GM12878 (cell line): Measurements from ENCODE around the gene PSMB10. TPM values are rescaled to one million over a fixed set of nuclear protein-coding genes. Genes with fewer than 3 reads are reported as not detected.

Experiments
- BCL11A ChIP-seq: IDR thresholded peaks from 2 replicates; pipeline ENCODE4 v1.6.1; 2011; ENCODE audit warnings: low read depth, low read length
- CEBPZ ChIP-seq: fragments of 150-350 bp; IDR thresholded peaks from 2 replicates; pipeline ENCODE4 v1.6.1; 2016; ENCODE audit warnings: low read depth, low read length
- CHD1 ChIP-seq: IDR thresholded peaks from 2 replicates; pipeline ENCODE4 v1.6.1; 2012; ENCODE audit warnings: low read depth, low read length, improper control_type of control experiment
- FOS ChIP-seq: IDR thresholded peaks from 3 replicates; pipeline ENCODE4 v1.6.1; 2011; ENCODE audit warnings: borderline replicate concordance; ENCODE audit not compliant: insufficient read length; ENCODE audit errors: extremely low read depth
- LARP7 ChIP-seq: fragments of 450-650 bp; IDR thresholded peaks from 2 replicates; pipeline ENCODE4 v1.6.1; 2017; ENCODE audit warnings: mild to moderate bottlenecking
- NR2F1 ChIP-seq: fragments of 450-650 bp; conservative IDR thresholded peaks from 2 replicates; pipeline ENCODE4 v1.6.1; 2017; ENCODE audit warnings: mild to moderate bottlenecking
- RBBP5 ChIP-seq: fragments of 200-600 bp; sonication (generic); conservative IDR thresholded peaks from 2 replicates; pipeline ENCODE4 v1.6.1; 2016
- SPI1 ChIP-seq: IDR thresholded peaks from 2 replicates; pipeline ENCODE4 v1.6.1; 2011; ENCODE audit warnings: low read depth, mild to moderate bottlenecking, low read length, moderate library complexity, borderline replicate concordance; ENCODE audit not compliant: insufficient read depth
- STAT1 ChIP-seq: fragments of 450-650 bp; conservative IDR thresholded peaks from 2 replicates; pipeline ENCODE4 v1.6.1; 2014; ENCODE audit warnings: antibody characterized with exemption, mild to moderate bottlenecking
- STAT3 ChIP-seq: IDR thresholded peaks from 2 replicates; pipeline ENCODE4 v1.6.1; 2011; ENCODE audit warnings: low read depth, low read length, improper control_type of control experiment
- SUPT20H ChIP-seq: IDR thresholded peaks from 2 replicates; pipeline ENCODE4 v1.6.1; 2011; ENCODE audit warnings: low read depth, mild to moderate bottlenecking, low read length, moderate library complexity, borderline replicate concordance; ENCODE audit not compliant: control insufficient read depth
- USF2 ChIP-seq: IDR thresholded peaks from 2 replicates; pipeline ENCODE4 v1.6.1; 2011; ENCODE audit warnings: low read depth, low read length, improper control_type of control experiment, borderline replicate concordance
- WRNIP1 ChIP-seq: IDR thresholded peaks from 2 replicates; pipeline ENCODE4 v1.6.1; 2011; ENCODE audit warnings: low read depth, low read length, improper control_type of control experiment, borderline replicate concordance
- ZBED1 ChIP-seq: IDR thresholded peaks from 2 replicates; pipeline ENCODE4 v1.6.1; 2016; ENCODE audit warnings: borderline replicate concordance
- ZBTB40 ChIP-seq: fragments of 450-650 bp; IDR thresholded peaks from 2 replicates; pipeline ENCODE4 v1.6.1; 2016; ENCODE audit warnings: mild to moderate bottlenecking, moderate library complexity, borderline replicate concordance
- ZNF687 ChIP-seq: fragments of 450-650 bp; IDR thresholded peaks from 2 replicates; pipeline ENCODE4 v1.6.1; 2017; ENCODE audit warnings: mild to moderate bottlenecking, moderate library complexity
- polyA plus RNA-seq, 11 experiments: library from polyadenylated mRNA; depleted of rRNA in 4 of 11; unstranded in 6 of 11; stranded (reverse) in 5 of 11; fragments of >200 nt; fragmentation: Nextera tagmentation in 4 of 11; fragmentation: Illumina TruSeq in 1 of 11; extraction: Ambion mirVana in 4 of 11; extraction: Trizol in 1 of 11; gene quantifications; 1 replicate in 1 of 11; 2 replicates in 10 of 11; pipeline versions ENCODE4 v1.2.1 to v1.2.3, GENCODE V29; 2011 to 2016; ENCODE audit warnings: inconsistent platforms in 2 of 11, missing spikeins in 2 of 11, low read depth in 1 of 11
- total RNA-seq, 4 experiments: library from RNA; depleted of rRNA in 3 of 4; stranded (reverse); fragments of >200 nt in 3 of 4; fragmentation: Illumina TruSeq in 1 of 4; extraction: Trizol in 1 of 4; gene quantifications; 2 replicates each; pipeline versions ENCODE4 v1.2.1 to v1.2.3, GENCODE V29; 2013 to 2021

The PSMB10 gene
- total and polyA plus RNA-seq, 10 of the 15 experiments (the other 5 are each of a cell fraction or from before 2014, with no cell fraction given), result 24.1 to 308 (median 151) TPM

- TF ChIP-seq ZNF687, result no peak
- no peak for TF ChIP-seq ZBED1
- TF ChIP-seq SUPT20H, result no peak
- TF ChIP-seq SPI1, result peak; percentile 74; the same call in 1 of the 2 replicates
- TF ChIP-seq USF2, result no peak
- TF ChIP-seq ZBTB40, result no peak
- no peak for TF ChIP-seq CEBPZ
- TF ChIP-seq STAT1, result no peak
- TF ChIP-seq RBBP5, result no peak
- TF ChIP-seq STAT3, result no peak
- 0 out of 2 replicates have a peak, but pooled peaks have one; percentile 46 for TF ChIP-seq LARP7
- no peak for TF ChIP-seq WRNIP1
- TF ChIP-seq NR2F1, result no peak; the same call in 1 of the 2 replicates
- TF ChIP-seq FOS, result no peak
- no peak for TF ChIP-seq CHD1
- no peak for TF ChIP-seq BCL11A
Measured at GRCh38 chr16:67936880-67937605, 393 bp upstream of the PSMB10 start (continued).
